HepG2 (cell line): ENCODE data around the gene PRPF18. TPM values are rescaled to one million over a fixed set of nuclear protein-coding genes. Genes with fewer than 3 reads are reported as not detected.

Experiments used
- ATAC-seq: fragments of 200-7000 bp; cut with Tn5 transposase; 3 replicates; pipeline ENCODE4 v1.9.1; 2020; ENCODE audit warnings: mild to moderate bottlenecking, moderate library complexity
- BruUV-seq: library from RNA; stranded (reverse); fragments of 400-500 nt; replicated peaks from 2 replicates; lab custom pipeline; 2021; lab: Mats Ljungman, UMichigan
- CTCF ChIA-PET: fragments of 300-600 bp; formaldehyde crosslinking; extraction: SDS; loops from one replicate; lab custom pipeline; 2021; ENCODE audit warnings: low total read pairs, inconsistent platforms, low intra/inter-chr PET ratio; lab: Yijun Ruan, JAX
- POLR2A ChIA-PET: fragments of 350-600 bp; sonication (Branson Sonifier 250); formaldehyde crosslinking; loops from one replicate; lab custom pipeline; 2020; ENCODE audit warnings: antibody characterized with exemption, inconsistent platforms; lab: Yijun Ruan, JAX
- DNase-seq: peaks from one replicate; pipeline ENCODE4 v3.0.0-alpha.2; 2015; ENCODE audit warnings: low spot score
- FAIRE-seq: peaks from 3 replicates; lab custom pipeline; 2011; peaks lifted over from hg19 to GRCh38; lab: Jason Lieb, UNC
- H2AFZ ChIP-seq: one replicate; pipeline ENCODE4 v1.6.1; 2011; ENCODE audit warnings: low read length, inconsistent platforms
- H3K27ac ChIP-seq: fragments of 300-600 bp; 3 replicates; pipeline ENCODE4 v1.8.0; 2011; ENCODE audit warnings: mixed run types, mild to moderate bottlenecking, mixed read lengths, low read length, inconsistent platforms; ENCODE audit not compliant: insufficient read depth; ENCODE audit errors: extremely low read length
- H3K27me3 ChIP-seq, 2 experiments: fragments of 200-600 bp in 1 of 2; 2 replicates in 1 of 2; 3 replicates in 1 of 2; pipeline versions ENCODE4 v1.6.0 to v1.8.0; 2011; ENCODE audit warnings: low read length in 2 of 2, mild to moderate bottlenecking in 2 of 2, moderate library complexity in 2 of 2, inconsistent platforms in 1 of 2; ENCODE audit not compliant: insufficient read depth in 2 of 2, control insufficient read depth in 1 of 2
- H3K36me3 ChIP-seq, 2 experiments: fragments of 200-600 bp in 1 of 2; replicated peaks in 1 of 2; 2 replicates in 1 of 2; 3 replicates in 1 of 2; pipeline versions ENCODE4 v1.5.1 to v1.8.0; 2011; ENCODE audit warnings: low read length in 2 of 2, inconsistent platforms in 1 of 2; ENCODE audit not compliant: insufficient read depth in 2 of 2, control insufficient read depth in 1 of 2
- H3K4me1 ChIP-seq: 2 replicates; pipeline ENCODE4 v1.5.1; 2012; ENCODE audit warnings: low read length, inconsistent platforms; ENCODE audit not compliant: insufficient read depth
- H3K4me2 ChIP-seq: 2 replicates; pipeline ENCODE4 v1.6.0; 2011; ENCODE audit warnings: low read depth, low read length, inconsistent platforms
- H3K4me3 ChIP-seq, 3 experiments: fragments of 200-600 bp in 1 of 3; sonication (generic), shearing (Covaris generic) in 1 of 3; replicated peaks in 1 of 3; 2 replicates each; pipeline ENCODE4 v1.5.1; 2011 to 2016; ENCODE audit warnings: low read length in 3 of 3, inconsistent platforms in 2 of 3, low read depth in 2 of 3, mild to moderate bottlenecking in 2 of 3, control low read depth in 1 of 3, mixed read lengths in 1 of 3; ENCODE audit not compliant: insufficient read depth in 1 of 3
- H3K79me2 ChIP-seq: one replicate; pipeline ENCODE4 v1.6.1; 2011; ENCODE audit warnings: low read length, inconsistent platforms; ENCODE audit not compliant: insufficient read depth
- H3K9ac ChIP-seq: 2 replicates; pipeline ENCODE4 v1.6.0; 2011; ENCODE audit warnings: mild to moderate bottlenecking, low read depth, low read length, inconsistent platforms; ENCODE audit not compliant: insufficient read depth
- H3K9me3 ChIP-seq: 2 replicates; pipeline ENCODE4 v1.5.1; 2012; ENCODE audit warnings: mild to moderate bottlenecking, low read length
- H4K20me1 ChIP-seq: 2 replicates; pipeline ENCODE4 v1.6.0; 2011; ENCODE audit warnings: inconsistent platforms, mild to moderate bottlenecking, low read length, moderate library complexity; ENCODE audit not compliant: insufficient read depth
- CBX2 ChIP-seq, 2 experiments: fragments of 200-600 bp in 1 of 2; sonication (generic); formaldehyde crosslinking in 1 of 2; IDR thresholded peaks; 2 replicates each; pipeline versions ENCODE4 v1.7.0 to v1.8.1; 2018 to 2022; ENCODE audit warnings: low read depth in 2 of 2, low read length in 1 of 2, mild to moderate bottlenecking in 1 of 2, missing genetic modification reagents in 1 of 2
- MAFF ChIP-seq: IDR thresholded peaks from 2 replicates; pipeline ENCODE4 v1.6.1; 2011; ENCODE audit warnings: low read depth, low read length, improper control_type of control experiment
- MAFK ChIP-seq, 2 experiments: IDR thresholded peaks in 1 of 2; conservative IDR thresholded peaks in 1 of 2; 2 replicates each; pipeline ENCODE4 v1.6.1; 2011; ENCODE audit warnings: improper control_type of control experiment in 2 of 2, low read length in 2 of 2
- NFRKB ChIP-seq: fragments of 450-650 bp; IDR thresholded peaks from 2 replicates; pipeline ENCODE4 v1.6.1; 2017
- TEAD3 ChIP-seq: optimal IDR thresholded peaks from 2 replicates; pipeline ENCODE3; 2016; ENCODE audit warnings: borderline replicate concordance
- ZNF484 ChIP-seq: sonication (generic); formaldehyde crosslinking; IDR thresholded peaks from 2 replicates; pipeline ENCODE4 v1.5.1; 2020; ENCODE audit warnings: mild to moderate bottlenecking, low read depth, missing genetic modification reagents, borderline replicate concordance
- WGBS: methylation state at CpG from one replicate; pipeline ENCODE4 v1.1.6; 2017; ENCODE audit warnings: low lambda C conversion rate; 5-methylcytosine and 5-hydroxymethylcytosine counted together
- in situ Hi-C: cut with HindIII; loops from 2 replicates; pipeline ENCODE4 v1.10.0; 2017; ENCODE audit warnings: low pct_unique_long_range_greater_than_20kb; ENCODE audit not compliant: extremely low pct_ligation_motif_present
- intact Hi-C: fragments of 100-400 bp; cut with micrococcal nuclease; formaldehyde crosslinking; loops from one replicate; pipeline ENCODE4 v1.10.0; 2022; ENCODE audit not compliant: unreplicated experiment
- polyA plus RNA-seq, 8 experiments: library from polyadenylated mRNA; depleted of rRNA in 3 of 8; stranded (reverse) in 7 of 8; unstranded in 1 of 8; fragments of >200 nt; fragmentation: Illumina TruSeq in 4 of 8; extraction: Trizol in 4 of 8; gene quantifications; 2 replicates each; pipeline versions ENCODE4 v1.2.1 to v1.2.3, GENCODE V29; 2011 to 2016; ENCODE audit warnings: low read depth in 4 of 8, missing spikeins in 1 of 8, mixed read lengths in 1 of 8; ENCODE audit not compliant: insufficient read depth in 1 of 8
- total RNA-seq, 5 experiments: library from RNA; depleted of rRNA; stranded (reverse); fragments of >200 nt; fragmentation: Illumina TruSeq; extraction: Trizol; gene quantifications; 2 replicates each; pipeline ENCODE4 v1.2.3, GENCODE V29; 2016; ENCODE audit warnings: low read depth in 1 of 5
- TF ChIP-seq, protein P1 (sequence below): sonication (generic); formaldehyde crosslinking; IDR thresholded peaks from 2 replicates; pipeline ENCODE4 v1.8.1; 2023; ENCODE audit warnings: mild to moderate bottlenecking, missing genetic modification reagents, borderline replicate concordance
- TF ChIP-seq, protein P2 (sequence below): sonication (generic); formaldehyde crosslinking; IDR thresholded peaks from 2 replicates; pipeline ENCODE4 v1.4.0; 2020; ENCODE audit warnings: missing genetic modification reagents

Gene PRPF18
- total and polyA plus RNA-seq, 2 of the 13 experiments (the other 11 are each of a cell fraction or from before 2014, with no cell fraction given), result 6.1 to 17.2 TPM

DNA sequence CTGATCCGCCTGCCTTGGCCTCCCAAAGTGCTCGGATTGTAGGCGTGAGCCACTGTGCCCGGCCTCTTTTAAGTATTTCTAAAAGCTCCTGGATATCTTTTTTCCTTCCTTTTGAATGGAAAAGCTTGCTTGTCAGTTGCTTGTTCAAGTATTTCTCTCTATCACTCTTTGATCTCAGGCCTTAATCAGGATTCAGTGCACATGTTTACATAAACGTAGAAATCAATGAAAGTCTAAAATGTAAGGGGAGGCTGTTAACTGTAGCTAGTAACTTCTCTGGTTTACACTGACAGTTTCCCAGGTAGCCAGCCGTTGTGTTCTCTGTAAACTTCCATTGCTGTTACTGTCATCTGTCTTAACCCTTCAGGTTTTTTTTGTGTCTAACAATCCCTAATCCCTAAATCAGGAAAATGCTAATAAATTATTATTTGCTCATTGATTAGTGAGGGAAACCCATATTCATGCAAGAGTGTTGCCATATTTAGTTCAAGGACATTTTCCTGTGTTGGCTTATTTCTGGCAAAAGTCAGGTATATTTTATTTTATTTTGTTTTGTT is 1.5 kb upstream of the PRPF18 start (continued):
- TF ChIP-seq, protein P1, sequence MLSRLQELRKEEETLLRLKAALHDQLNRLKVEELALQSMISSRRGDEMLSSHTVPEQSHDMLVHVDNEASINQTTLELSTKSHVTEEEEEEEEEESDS (CRISPR knock-in tag), result no peak
- TF ChIP-seq TEAD3 (CRISPR knock-in tag) (no peak), ZNF484 (CRISPR knock-in tag) (no peak), NFRKB (no peak)

DNA sequence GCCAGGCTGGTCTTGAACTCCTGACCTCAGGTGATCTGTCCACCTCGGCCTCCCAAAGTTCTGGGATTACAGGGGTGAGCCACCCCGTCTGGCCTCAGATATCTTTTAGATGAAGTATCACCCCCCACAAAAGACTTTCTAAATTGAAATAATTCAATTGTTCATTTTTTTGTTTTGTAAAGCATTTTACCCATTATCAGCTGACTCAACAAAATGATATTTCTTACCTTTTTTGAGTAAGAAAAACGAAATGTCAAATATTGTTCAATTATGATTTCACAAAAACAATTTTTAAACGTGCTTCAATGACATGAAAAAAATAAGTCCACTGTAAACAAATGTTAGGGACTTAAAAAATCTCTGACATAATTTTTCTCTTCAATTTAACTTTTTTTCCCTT is 822 bp upstream of the PRPF18 start:
- ATAC-seq (no peak), DNase-seq (no peak), FAIRE-seq (no peak)
- Histone ChIP-seq H3K4me3 (no peak overlapping the region), H3K9me3 (no peaks in the 10 kb centered on the region), H3K4me2 (peak overlapping the region; percentile 77), H3K36me3 (no peaks in the 10 kb centered on the region), H3K9ac (no peak overlapping the region), H3K27ac (no peak overlapping the region), H3K79me2 (peaks cover 7% of the 10 kb centered on the region), H3K27me3 (peaks cover 0 to 8% of the 10 kb centered on the region in 2 experiments; a peak in 1 of 5 replicates), H2AFZ (peak overlapping the region; percentile 94), H3K4me1 (peaks cover 32% of the 10 kb centered on the region), H4K20me1 (no peaks in the 10 kb centered on the region)
- ChIA-PET CTCF (no interaction called here), POLR2A (no interaction called here)
- WGBS, result 18% methylated on average over 4 of the region's 4 CpGs
- BruUV-seq, result no TSS peak
- TF ChIP-seq MAFK (conservative IDR thresholded peaks at IDR 0.05 in 1 of 2, IDR thresholded peaks at IDR 0.05 in 1 of 2; ENCODE audit: low read length in 2 of 2), result peak; percentile 75 to 93
- peak; percentile 84 for TF ChIP-seq MAFF
- TF ChIP-seq, protein P2, sequence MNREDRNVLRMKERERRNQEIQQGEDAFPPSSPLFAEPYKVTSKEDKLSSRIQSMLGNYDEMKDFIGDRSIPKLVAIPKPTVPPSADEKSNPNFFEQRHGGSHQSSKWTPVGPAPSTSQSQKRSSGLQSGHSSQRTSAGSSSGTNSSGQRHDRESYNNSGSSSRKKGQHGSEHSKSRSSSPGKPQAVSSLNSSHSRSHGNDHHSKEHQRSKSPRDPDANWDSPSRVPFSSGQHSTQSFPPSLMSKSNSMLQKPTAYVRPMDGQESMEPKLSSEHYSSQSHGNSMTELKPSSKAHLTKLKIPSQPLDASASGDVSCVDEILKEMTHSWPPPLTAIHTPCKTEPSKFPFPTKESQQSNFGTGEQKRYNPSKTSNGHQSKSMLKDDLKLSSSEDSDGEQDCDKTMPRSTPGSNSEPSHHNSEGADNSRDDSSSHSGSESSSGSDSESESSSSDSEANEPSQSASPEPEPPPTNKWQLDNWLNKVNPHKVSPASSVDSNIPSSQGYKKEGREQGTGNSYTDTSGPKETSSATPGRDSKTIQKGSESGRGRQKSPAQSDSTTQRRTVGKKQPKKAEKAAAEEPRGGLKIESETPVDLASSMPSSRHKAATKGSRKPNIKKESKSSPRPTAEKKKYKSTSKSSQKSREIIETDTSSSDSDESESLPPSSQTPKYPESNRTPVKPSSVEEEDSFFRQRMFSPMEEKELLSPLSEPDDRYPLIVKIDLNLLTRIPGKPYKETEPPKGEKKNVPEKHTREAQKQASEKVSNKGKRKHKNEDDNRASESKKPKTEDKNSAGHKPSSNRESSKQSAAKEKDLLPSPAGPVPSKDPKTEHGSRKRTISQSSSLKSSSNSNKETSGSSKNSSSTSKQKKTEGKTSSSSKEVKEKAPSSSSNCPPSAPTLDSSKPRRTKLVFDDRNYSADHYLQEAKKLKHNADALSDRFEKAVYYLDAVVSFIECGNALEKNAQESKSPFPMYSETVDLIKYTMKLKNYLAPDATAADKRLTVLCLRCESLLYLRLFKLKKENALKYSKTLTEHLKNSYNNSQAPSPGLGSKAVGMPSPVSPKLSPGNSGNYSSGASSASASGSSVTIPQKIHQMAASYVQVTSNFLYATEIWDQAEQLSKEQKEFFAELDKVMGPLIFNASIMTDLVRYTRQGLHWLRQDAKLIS (CRISPR knock-in tag), result no peak
- peak; percentile 47; the same call in 1 of the 2 replicates for TF ChIP-seq CBX2 (IDR thresholded peaks at IDR 0.05; ENCODE audit: low read depth, low read length)
- no peak for TF ChIP-seq CBX2 (CRISPR knock-in tag; IDR thresholded peaks at IDR 0.05; ENCODE audit: low read depth)
- in situ Hi-C loops, result no loop called here
- intact Hi-C loops, result loop anchor here (1.0 kb wide), 1 partner anchor 214 kb away; no protein-coding TSS in a partner anchor
